ENCODE results near the gene RAP1GAP. TPM values are rescaled to one million over a fixed set of nuclear protein-coding genes. Genes with fewer than 3 reads are reported as not detected.
"Not testable (repeated sequence)": the region's sequence is repeated elsewhere in the genome, so short reads cannot be mapped to it uniquely, and the experiment has no call there.

Gene RAP1GAP
- polyA plus RNA-seq, 2 of the 4 experiments (the other 2 are of a cell fraction), result 5.4 to 16.7 TPM

GRCh38 chr1:21680381-21680780, 11.2 kb upstream of the RAP1GAP start (continued):
- TF ChIP-seq RCOR1 (IDR thresholded peaks at IDR 0.05; ENCODE audit: low read depth, low read length), result no peak
- no peak for TF ChIP-seq CBX2 (IDR thresholded peaks at IDR 0.05; ENCODE audit: borderline replicate concordance, low read depth)
- no peak for TF ChIP-seq MAZ (IDR thresholded peaks at IDR 0.05; ENCODE audit: borderline replicate concordance, low read depth, low read length)
- no peak for TF ChIP-seq ZFP36 (IDR thresholded peaks at IDR 0.05; ENCODE audit: borderline replicate concordance, partially characterized antibody)
- TF ChIP-seq RARB (CRISPR knock-in tag; IDR thresholded peaks at IDR 0.05), result no peak
- no peak for TF ChIP-seq KDM1A (IDR thresholded peaks at IDR 0.05; ENCODE audit: low read depth)
- TF ChIP-seq CHD4 (IDR thresholded peaks at IDR 0.05; ENCODE audit: borderline replicate concordance), result no peak
- no peak for TF ChIP-seq ATOH8 (CRISPR knock-in tag; IDR thresholded peaks at IDR 0.05; ENCODE audit: low read depth)
- TF ChIP-seq HOXB5 (CRISPR knock-in tag; IDR thresholded peaks at IDR 0.05), result no peak
- no peak for TF ChIP-seq HMGXB4 (CRISPR knock-in tag; IDR thresholded peaks at IDR 0.05; ENCODE audit: borderline replicate concordance)

GRCh38 chr1:21677168-21677567, 8.0 kb upstream of the RAP1GAP start:
- no peak for FAIRE-seq
- no peak overlapping the region for H3K4me3 ChIP-seq
- H3K4me1 ChIP-seq, result no peaks in the 10 kb centered on the region
- CTCF ChIA-PET, result no interaction called here
- POLR2A ChIA-PET, result no interaction called here
- no peak overlapping the region for H3K4me2 ChIP-seq
- no peak overlapping the region for H3K27ac ChIP-seq
- no peaks in the 10 kb centered on the region for H3K9me3 ChIP-seq
- 91% methylated on average over 5 of the region's 6 CpGs for WGBS (ENCODE audit: missing lambda C conversion rate)
- no peak for TF ChIP-seq PBX3 (IDR thresholded peaks at IDR 0.05)
- no peak for TF ChIP-seq POLR2AphosphoS2 (conservative IDR thresholded peaks at IDR 0.05; ENCODE audit: low read length)
- TF ChIP-seq TFCP2L1 (CRISPR knock-in tag; IDR thresholded peaks at IDR 0.05), result no peak
- DNase-seq (ENCODE audit: low read depth in 1 of 2, low spot score in 1 of 2), result no peak
- no peak for ATAC-seq

GRCh38 chr1:21674957-21675356, 5.8 kb upstream of the RAP1GAP start:
- H3K4me1 ChIP-seq, result no peaks in the 10 kb centered on the region
- TF ChIP-seq GATA3 (IDR thresholded peaks at IDR 0.05; ENCODE audit: borderline replicate concordance) (no peak), PBX3 (IDR thresholded peaks at IDR 0.05) (no peak), RARB (CRISPR knock-in tag; IDR thresholded peaks at IDR 0.05) (no peak), HES2 (IDR thresholded peaks at IDR 0.05) (no peak), HEYL (CRISPR knock-in tag; IDR thresholded peaks at IDR 0.05) (no peak), TP53 (CRISPR knock-in tag; IDR thresholded peaks at IDR 0.05) (no peak), SMC3 (IDR thresholded peaks at IDR 0.05) (no peak)
- no peaks in the 10 kb centered on the region for H3K9me3 ChIP-seq
- no peak for ATAC-seq
- no peak overlapping the region for H3K4me2 ChIP-seq
- DNase-seq (ENCODE audit: low read depth in 1 of 2, low spot score in 1 of 2), result no peak
- CTCF ChIA-PET, result interaction anchor here (0.5 to 0.7 kb wide), 2 partner anchors 829 to 1333 kb away, joined by 3 read pairs; no protein-coding TSS in a partner anchor
- WGBS (ENCODE audit: missing lambda C conversion rate), result 84% methylated on average over 10 of the region's 10 CpGs
- no peak for FAIRE-seq
- POLR2A ChIA-PET, result no interaction called here
- no peak overlapping the region for H3K27ac ChIP-seq
- H3K4me3 ChIP-seq, result no peak overlapping the region

GRCh38 chr1:21673853-21674252, 4.7 kb upstream of the RAP1GAP start:
- DNase-seq (ENCODE audit: low read depth in 1 of 2, low spot score in 1 of 2); H3K4me3 ChIP-seq; H3K9me3 ChIP-seq; H3K27ac ChIP-seq; H3K4me2 ChIP-seq; FAIRE-seq; POLR2A ChIA-PET; H3K4me1 ChIP-seq; ATAC-seq: not testable (repeated sequence)
- WGBS (ENCODE audit: missing lambda C conversion rate), result 94% methylated on average over 5 of the region's 7 CpGs
- CTCF ChIA-PET, result interaction anchor here (1.0 to 1.2 kb wide), 2 partner anchors 8 to 15 kb away, joined by 3 read pairs; no protein-coding TSS in a partner anchor

Measured in A549 (cell line).